Fibroblast of lung (primary cell): ENCODE data around the gene PRDM16.

Experiments used
- EZH2 ChIP-seq: IDR thresholded peaks from 2 replicates; pipeline ENCODE4 v1.5.1; 2012; ENCODE audit warnings: low read length, control low read depth, mild to moderate bottlenecking; ENCODE audit errors: missing control alignments
- TF ChIP-seq, protein P1 (sequence below), 2 donors: IDR thresholded peaks in 1 of 2; conservative IDR thresholded peaks in 1 of 2; 1 replicate in 1 of 2; 2 replicates in 1 of 2; pipeline ENCODE4 v1.5.1; 2011 to 2012; ENCODE audit warnings: low read length in 2 of 2, control low read depth in 1 of 2, inconsistent platforms in 1 of 2, low read depth in 1 of 2, mild to moderate bottlenecking in 1 of 2

- TF ChIP-seq, protein P1, sequence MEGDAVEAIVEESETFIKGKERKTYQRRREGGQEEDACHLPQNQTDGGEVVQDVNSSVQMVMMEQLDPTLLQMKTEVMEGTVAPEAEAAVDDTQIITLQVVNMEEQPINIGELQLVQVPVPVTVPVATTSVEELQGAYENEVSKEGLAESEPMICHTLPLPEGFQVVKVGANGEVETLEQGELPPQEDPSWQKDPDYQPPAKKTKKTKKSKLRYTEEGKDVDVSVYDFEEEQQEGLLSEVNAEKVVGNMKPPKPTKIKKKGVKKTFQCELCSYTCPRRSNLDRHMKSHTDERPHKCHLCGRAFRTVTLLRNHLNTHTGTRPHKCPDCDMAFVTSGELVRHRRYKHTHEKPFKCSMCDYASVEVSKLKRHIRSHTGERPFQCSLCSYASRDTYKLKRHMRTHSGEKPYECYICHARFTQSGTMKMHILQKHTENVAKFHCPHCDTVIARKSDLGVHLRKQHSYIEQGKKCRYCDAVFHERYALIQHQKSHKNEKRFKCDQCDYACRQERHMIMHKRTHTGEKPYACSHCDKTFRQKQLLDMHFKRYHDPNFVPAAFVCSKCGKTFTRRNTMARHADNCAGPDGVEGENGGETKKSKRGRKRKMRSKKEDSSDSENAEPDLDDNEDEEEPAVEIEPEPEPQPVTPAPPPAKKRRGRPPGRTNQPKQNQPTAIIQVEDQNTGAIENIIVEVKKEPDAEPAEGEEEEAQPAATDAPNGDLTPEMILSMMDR (conservative IDR thresholded peaks at IDR 0.05 in 1 of 2, IDR thresholded peaks at IDR 0.05 in 1 of 2; ENCODE audit: low read depth in 1 of 2, low read length in 2 of 2) = no peak
- no peak for TF ChIP-seq EZH2
These were observed 361.4 kb downstream of the PRDM16 start for GRCh38 chr1:3430406-3430805.
